DOHH2 (cell line): ENCODE measurements around the gene GADD45A.

Source experiments
- H3F3A ChIP-seq: fragments of 200-600 bp; sonication (generic), shearing (Covaris generic); 2 replicates; pipeline ENCODE4 v1.6.0; 2016; ENCODE audit warnings: antibody characterized with exemption, mild to moderate bottlenecking; ENCODE audit not compliant: control insufficient read depth, insufficient read depth
- H3K27ac ChIP-seq: fragments of 200-600 bp; sonication (generic); 2 replicates; pipeline ENCODE4 v1.5.1; 2014; ENCODE audit warnings: low read depth, mild to moderate bottlenecking, low read length, moderate library complexity
- H3K27me3 ChIP-seq: fragments of 200-600 bp; sonication (generic); 2 replicates; pipeline ENCODE4 v1.6.1; 2014; ENCODE audit warnings: mild to moderate bottlenecking, low read length, mixed read lengths; ENCODE audit not compliant: control insufficient read depth
- H3K36me3 ChIP-seq: fragments of 200-600 bp; sonication (generic); 2 replicates; pipeline ENCODE4 v1.6.1; 2014; ENCODE audit warnings: mild to moderate bottlenecking, low read length, moderate library complexity, mixed read lengths; ENCODE audit not compliant: control insufficient read depth
- H3K4me1 ChIP-seq: fragments of 200-600 bp; sonication (generic); 2 replicates; pipeline ENCODE4 v1.6.1; 2014; ENCODE audit warnings: mild to moderate bottlenecking, low read length, mixed read lengths; ENCODE audit not compliant: control insufficient read depth
- H3K4me2 ChIP-seq: fragments of 200-600 bp; sonication (generic); 2 replicates; pipeline ENCODE4 v1.6.0; 2014; ENCODE audit warnings: mild to moderate bottlenecking, low read length, moderate library complexity
- H3K4me3 ChIP-seq: fragments of 200-600 bp; sonication (generic); 2 replicates; pipeline ENCODE4 v1.5.1; 2014; ENCODE audit warnings: mild to moderate bottlenecking, low read length, mixed read lengths
- H3K79me2 ChIP-seq: fragments of 200-600 bp; sonication (generic); 2 replicates; pipeline ENCODE4 v1.6.1; 2014; ENCODE audit warnings: mild to moderate bottlenecking, low read length, mixed read lengths; ENCODE audit not compliant: control insufficient read depth
- H3K9me2 ChIP-seq: fragments of 200-600 bp; sonication (generic); replicated peaks from 2 replicates; pipeline ENCODE4 v1.6.1; 2014; ENCODE audit warnings: mild to moderate bottlenecking, low read length, mixed read lengths; ENCODE audit not compliant: control insufficient read depth
- H3K9me3 ChIP-seq: fragments of 200-600 bp; sonication (generic); 2 replicates; pipeline ENCODE4 v1.6.1; 2014; ENCODE audit warnings: antibody characterized with exemption, low read length, mixed read lengths; ENCODE audit not compliant: control insufficient read depth, insufficient read depth
- H4K20me1 ChIP-seq: fragments of 200-600 bp; sonication (generic); 2 replicates; pipeline ENCODE4 v1.6.0; 2014; ENCODE audit warnings: low read depth, mild to moderate bottlenecking, antibody characterized with exemption, low read length, moderate library complexity; ENCODE audit not compliant: control insufficient read depth, insufficient read depth
- CTCF ChIP-seq: fragments of 200-600 bp; sonication (generic); IDR thresholded peaks from one replicate; pipeline ENCODE4 v1.5.1; 2014; ENCODE audit warnings: antibody characterized with exemption, mild to moderate bottlenecking, low read depth, low read length; ENCODE audit not compliant: poor library complexity, severe bottlenecking
- EZH2phosphoT487 ChIP-seq: fragments of 200-600 bp; sonication (generic); IDR thresholded peaks from 2 replicates; pipeline ENCODE4 v1.6.1; 2017; ENCODE audit warnings: borderline replicate concordance, mild to moderate bottlenecking, antibody characterized with exemption, low read length, moderate library complexity, mixed read lengths

The GADD45A gene

GRCh38 chr1:67704351-67704750, 19.4 kb downstream of the GADD45A start:
- no peak overlapping the region for H3K27ac ChIP-seq
- no peaks in the 10 kb centered on the region for H3K9me3 ChIP-seq
- H3K4me1 ChIP-seq: peaks cover 9% of the 10 kb centered on the region
- H3K9me2 ChIP-seq: no peaks in the 10 kb centered on the region
- H3K4me3 ChIP-seq: no peak overlapping the region
- TF ChIP-seq EZH2phosphoT487 (no peak), CTCF (no peak)
- no peaks in the 10 kb centered on the region for H3K36me3 ChIP-seq
- no peaks in the 10 kb centered on the region for H3F3A ChIP-seq
- H3K79me2 ChIP-seq: no peaks in the 10 kb centered on the region
- H3K4me2 ChIP-seq: no peak overlapping the region
- no peaks in the 10 kb centered on the region for H3K27me3 ChIP-seq
- H4K20me1 ChIP-seq: no peaks in the 10 kb centered on the region

- Histone ChIP-seq H3K4me2 (no peak overlapping the region), H4K20me1 (no peaks in the 10 kb centered on the region), H3K4me3 (no peak overlapping the region), H3K9me3 (no peaks in the 10 kb centered on the region), H3K4me1 (peaks cover 19% of the 10 kb centered on the region), H3K36me3 (no peaks in the 10 kb centered on the region), H3K27me3 (no peaks in the 10 kb centered on the region), H3K27ac (no peak overlapping the region), H3K9me2 (no peaks in the 10 kb centered on the region), H3K79me2 (no peaks in the 10 kb centered on the region), H3F3A (no peaks in the 10 kb centered on the region)
- TF ChIP-seq EZH2phosphoT487 (no peak), CTCF (no peak)
These were observed 20.9 kb downstream of the GADD45A start for GRCh38 chr1:67705735-67706453.

GRCh38 chr1:67708606-67709005, 23.6 kb downstream of the GADD45A start:
- Histone ChIP-seq H3K4me2 (no peak overlapping the region), H3K79me2 (no peaks in the 10 kb centered on the region), H4K20me1 (no peaks in the 10 kb centered on the region), H3K9me2 (no peaks in the 10 kb centered on the region), H3K36me3 (no peaks in the 10 kb centered on the region), H3K27me3 (no peaks in the 10 kb centered on the region), H3K4me1 (peaks cover 46% of the 10 kb centered on the region), H3K9me3 (no peaks in the 10 kb centered on the region), H3F3A (no peaks in the 10 kb centered on the region), H3K27ac (no peak overlapping the region), H3K4me3 (no peak overlapping the region)
- no peak for TF ChIP-seq EZH2phosphoT487
- TF ChIP-seq CTCF: no peak
